SK-N-SH (cell line): ENCODE measurements around the gene ACTL8.

Source experiments
- CTCF ChIP-seq: fragments of 200-600 bp; sonication (generic); IDR thresholded peaks from 2 replicates; pipeline ENCODE4 v1.6.1; 2017; ENCODE audit warnings: antibody characterized with exemption, mild to moderate bottlenecking, moderate library complexity
- EP300 ChIP-seq, 2 experiments: IDR thresholded peaks; 2 replicates each; pipeline versions ENCODE4 v1.4.0 to v1.6.1; 2012; ENCODE audit warnings: borderline replicate concordance in 1 of 2, low read depth in 1 of 2, low read length in 1 of 2
- GATA2 ChIP-seq: sonication (generic); formaldehyde crosslinking; IDR thresholded peaks from 2 replicates; pipeline ENCODE4 v1.5.0; 2020; ENCODE audit warnings: mild to moderate bottlenecking, missing genetic modification reagents

DNA sequence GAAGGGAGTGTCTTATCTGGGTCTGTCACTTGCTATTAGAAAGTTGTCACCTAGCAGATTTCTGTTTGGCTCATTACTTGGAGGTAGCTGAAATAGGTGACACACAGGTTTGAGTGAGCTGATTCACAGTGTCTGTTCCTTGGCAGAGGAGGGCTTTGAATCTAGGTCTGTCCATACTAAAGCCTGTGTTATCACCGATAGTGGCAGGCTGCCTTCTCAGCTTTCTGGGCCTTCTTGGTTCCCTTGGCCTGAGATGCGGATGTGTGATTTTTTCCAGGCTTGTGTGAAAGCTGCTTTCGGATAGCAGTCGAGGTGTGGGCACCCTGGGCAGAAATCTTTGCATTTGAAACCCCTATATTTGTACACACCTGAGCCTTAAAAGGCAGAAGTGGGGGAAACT, 73.9 kb downstream of the ACTL8 start:
- no peak for TF ChIP-seq EP300 (IDR thresholded peaks at IDR 0.05; ENCODE audit: borderline replicate concordance in 1 of 2, low read depth in 1 of 2, low read length in 1 of 2)
- no peak for TF ChIP-seq GATA2 (CRISPR knock-in tag)
- TF ChIP-seq CTCF, result no peak
